Esophagus muscularis mucosa (tissue), 4 donors: Measurements from ENCODE around the gene CAMKMT. TPM values are rescaled to one million over a fixed set of nuclear protein-coding genes. Genes with fewer than 3 reads are reported as not detected.

Source experiments
- DNase-seq: peaks from one replicate; pipeline ENCODE4 v3.0.0-alpha.2; 2017; ENCODE audit errors: extremely low spot score
- H3K27ac ChIP-seq, 4 donors: fragments of 200-600 bp; sonication (generic); replicated peaks in 1 of 4; 1 replicate in 3 of 4; 2 replicates in 1 of 4; pipeline ENCODE4 v1.5.1; 2016 to 2019; ENCODE audit warnings: mild to moderate bottlenecking in 1 of 4
- H3K27me3 ChIP-seq, 4 donors: fragments of 200-600 bp; sonication (generic); one replicate each; pipeline versions ENCODE4 v1.5.1 to v1.6.0; 2016 to 2019
- H3K36me3 ChIP-seq, 4 donors: fragments of 200-600 bp; sonication (generic); one replicate each; pipeline ENCODE4 v1.5.1; 2016 to 2019
- H3K4me1 ChIP-seq, 4 donors: fragments of 200-600 bp; sonication (generic); one replicate each; pipeline ENCODE4 v1.5.1; 2016 to 2019
- H3K4me3 ChIP-seq, 4 donors: fragments of 200-600 bp; sonication (generic); 1 replicate in 2 of 4; 2 replicates in 2 of 4; pipeline ENCODE4 v1.5.1; 2016 to 2019; ENCODE audit warnings: mild to moderate bottlenecking in 4 of 4, moderate library complexity in 1 of 4
- H3K9me3 ChIP-seq, 4 donors: fragments of 200-600 bp; sonication (generic); 1 replicate in 3 of 4; 2 replicates in 1 of 4; pipeline ENCODE4 v1.5.1; 2016 to 2019
- EP300 ChIP-seq: sonication (generic); formaldehyde crosslinking; IDR thresholded peaks from one replicate; pipeline ENCODE4 v1.6.1; 2017; ENCODE audit warnings: antibody characterized with exemption
- POLR2A ChIP-seq: fragments of 450-650 bp; IDR thresholded peaks from one replicate; pipeline ENCODE4 v1.6.1; 2017; ENCODE audit warnings: antibody characterized with exemption, moderate library complexity, mild to moderate bottlenecking, low read depth
- POLR2AphosphoS5 ChIP-seq, 2 donors: sonication (generic); formaldehyde crosslinking; IDR thresholded peaks; one replicate each; pipeline ENCODE4 v1.6.1; 2017; ENCODE audit warnings: antibody characterized with exemption in 2 of 2
- WGBS: methylation state at CpG from one replicate; pipeline ENCODE4 v1.1.5; 2018; 5-methylcytosine and 5-hydroxymethylcytosine counted together
- intact Hi-C: fragments of 100-400 bp; cut with DNase I; formaldehyde crosslinking; loops from one replicate; pipeline ENCODE4 v1.15.1; 2023
- total RNA-seq, 4 donors: library from RNA; depleted of rRNA; stranded (reverse); fragments of >200 nt; gene quantifications; one replicate each; pipeline versions ENCODE4 v1.1.0 to v1.2.1, GENCODE V29; 2016
- TF ChIP-seq, protein P1 (sequence below), 3 experiments: fragments of 200-600 bp in 2 of 3; fragments of 450-650 bp in 1 of 3; sonication (generic) in 2 of 3; IDR thresholded peaks; one replicate each; pipeline ENCODE4 v1.5.1; 2017 to 2019; ENCODE audit warnings: antibody characterized with exemption in 3 of 3, mild to moderate bottlenecking in 2 of 3, moderate library complexity in 1 of 3

Gene CAMKMT
- total RNA-seq, 4 donors from 2014 or later = 5.8 to 8.3 (median 6.9) TPM

DNA sequence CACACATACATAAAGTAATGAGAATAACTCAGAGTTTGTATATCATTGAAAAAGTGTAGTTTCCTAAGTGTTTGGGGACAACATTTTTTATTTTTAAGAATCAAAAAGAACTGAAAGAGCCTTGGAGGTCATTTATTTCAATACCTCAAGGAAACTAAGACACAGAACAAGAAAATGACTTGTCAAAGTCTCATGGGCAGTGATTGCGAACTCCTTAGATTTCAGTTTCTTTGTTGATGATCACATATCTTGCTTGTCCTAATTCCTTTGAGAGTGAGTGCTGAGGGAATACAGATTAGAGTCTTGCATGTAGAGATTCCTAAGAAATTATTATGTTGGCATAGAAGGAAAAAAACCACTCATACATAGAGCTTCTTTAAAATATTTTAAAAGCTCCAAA is 243.8 kb downstream of the CAMKMT start:
- no peaks in the 10 kb centered on the region for H3K4me1 ChIP-seq
- intact Hi-C loops = no loop called here
- TF ChIP-seq POLR2A (no peak), EP300 (no peak), POLR2AphosphoS5 (IDR thresholded peaks at IDR 0.05) (no peak)
- TF ChIP-seq, protein P1, sequence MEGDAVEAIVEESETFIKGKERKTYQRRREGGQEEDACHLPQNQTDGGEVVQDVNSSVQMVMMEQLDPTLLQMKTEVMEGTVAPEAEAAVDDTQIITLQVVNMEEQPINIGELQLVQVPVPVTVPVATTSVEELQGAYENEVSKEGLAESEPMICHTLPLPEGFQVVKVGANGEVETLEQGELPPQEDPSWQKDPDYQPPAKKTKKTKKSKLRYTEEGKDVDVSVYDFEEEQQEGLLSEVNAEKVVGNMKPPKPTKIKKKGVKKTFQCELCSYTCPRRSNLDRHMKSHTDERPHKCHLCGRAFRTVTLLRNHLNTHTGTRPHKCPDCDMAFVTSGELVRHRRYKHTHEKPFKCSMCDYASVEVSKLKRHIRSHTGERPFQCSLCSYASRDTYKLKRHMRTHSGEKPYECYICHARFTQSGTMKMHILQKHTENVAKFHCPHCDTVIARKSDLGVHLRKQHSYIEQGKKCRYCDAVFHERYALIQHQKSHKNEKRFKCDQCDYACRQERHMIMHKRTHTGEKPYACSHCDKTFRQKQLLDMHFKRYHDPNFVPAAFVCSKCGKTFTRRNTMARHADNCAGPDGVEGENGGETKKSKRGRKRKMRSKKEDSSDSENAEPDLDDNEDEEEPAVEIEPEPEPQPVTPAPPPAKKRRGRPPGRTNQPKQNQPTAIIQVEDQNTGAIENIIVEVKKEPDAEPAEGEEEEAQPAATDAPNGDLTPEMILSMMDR (IDR thresholded peaks at IDR 0.05) = no peak
- no peaks in the 10 kb centered on the region for H3K27me3 ChIP-seq
- H3K9me3 ChIP-seq = no peaks in the 10 kb centered on the region
- DNase-seq = no peak
- no peak overlapping the region for H3K27ac ChIP-seq
- 100% methylated on average over 1 of the region's 1 CpG for WGBS
- no peak overlapping the region for H3K4me3 ChIP-seq
- no peaks in the 10 kb centered on the region for H3K36me3 ChIP-seq

GRCh38 chr2:44612276-44612675 is 250.5 kb downstream of the CAMKMT start:
- Histone ChIP-seq H3K36me3 (no peaks in the 10 kb centered on the region), H3K4me1 (peaks cover 0 to 3% (median 0%) of the 10 kb centered on the region in 4 donors), H3K27ac (no peak overlapping the region), H3K27me3 (no peaks in the 10 kb centered on the region), H3K4me3 (no peak overlapping the region), H3K9me3 (no peaks in the 10 kb centered on the region)
- TF ChIP-seq EP300 = no peak
- TF ChIP-seq, protein P1 (IDR thresholded peaks at IDR 0.05) = no peak
- TF ChIP-seq POLR2A = no peak
- TF ChIP-seq POLR2AphosphoS5 (IDR thresholded peaks at IDR 0.05) = no peak
- intact Hi-C loops = no loop called here
- DNase-seq = no peak
- 81% methylated on average over 1 of the region's 1 CpG for WGBS

GRCh38 chr2:44614940-44615339 is 253.2 kb downstream of the CAMKMT start:
- TF ChIP-seq EP300 (no peak), POLR2AphosphoS5 (IDR thresholded peaks at IDR 0.05) (no peak), POLR2A (no peak)
- TF ChIP-seq, protein P1 (IDR thresholded peaks at IDR 0.05) = no peak
- intact Hi-C loops = no loop called here
- DNase-seq = no peak
- Histone ChIP-seq H3K4me1 (peaks cover 0 to 3% (median 0%) of the 10 kb centered on the region in 4 donors), H3K9me3 (no peaks in the 10 kb centered on the region), H3K27ac (no peak overlapping the region), H3K36me3 (no peaks in the 10 kb centered on the region), H3K27me3 (no peaks in the 10 kb centered on the region), H3K4me3 (no peak overlapping the region)
- WGBS = 95% methylated on average over 2 of the region's 2 CpGs

DNA sequence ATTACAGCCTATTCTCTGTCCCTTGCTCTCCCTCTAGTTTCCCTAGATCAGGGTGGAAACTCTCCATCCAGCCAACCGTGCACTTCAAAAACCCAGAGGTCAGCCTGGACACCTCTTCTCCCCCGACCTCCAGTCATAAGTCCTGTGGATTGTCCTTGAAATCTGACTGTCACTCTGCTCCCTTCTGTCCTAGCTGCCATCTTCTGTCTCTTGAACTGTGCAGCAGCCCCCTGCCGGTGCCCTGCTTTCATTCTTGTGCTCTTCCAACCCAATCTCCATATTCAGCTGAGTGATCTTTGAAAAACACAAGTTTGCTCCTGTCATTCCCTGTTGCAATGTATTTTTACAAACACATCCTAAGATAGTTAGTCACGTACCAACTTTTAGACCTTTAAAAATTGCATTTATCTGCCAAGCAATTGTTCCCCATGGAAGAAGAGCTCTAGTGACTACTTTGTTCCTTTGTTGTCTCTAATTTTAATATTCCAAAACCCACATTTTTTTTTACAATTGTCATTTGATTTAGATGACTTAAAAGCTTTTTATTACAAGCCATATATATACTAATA is 254.3 kb downstream of the CAMKMT start:
- intact Hi-C loops = no loop called here
- H3K4me3 ChIP-seq = no peak overlapping the region
- 91% methylated on average over 4 of the region's 4 CpGs for WGBS
- TF ChIP-seq EP300 (no peak), POLR2AphosphoS5 (IDR thresholded peaks at IDR 0.05) (no peak), POLR2A (no peak)
- TF ChIP-seq, protein P1 (IDR thresholded peaks at IDR 0.05) = no peak
- no peaks in the 10 kb centered on the region for H3K36me3 ChIP-seq
- H3K4me1 ChIP-seq = peaks cover 0 to 3% (median 0%) of the 10 kb centered on the region in 4 donors
- DNase-seq = no peak
- no peaks in the 10 kb centered on the region for H3K9me3 ChIP-seq
- no peaks in the 10 kb centered on the region for H3K27me3 ChIP-seq
- no peak overlapping the region for H3K27ac ChIP-seq

DNA sequence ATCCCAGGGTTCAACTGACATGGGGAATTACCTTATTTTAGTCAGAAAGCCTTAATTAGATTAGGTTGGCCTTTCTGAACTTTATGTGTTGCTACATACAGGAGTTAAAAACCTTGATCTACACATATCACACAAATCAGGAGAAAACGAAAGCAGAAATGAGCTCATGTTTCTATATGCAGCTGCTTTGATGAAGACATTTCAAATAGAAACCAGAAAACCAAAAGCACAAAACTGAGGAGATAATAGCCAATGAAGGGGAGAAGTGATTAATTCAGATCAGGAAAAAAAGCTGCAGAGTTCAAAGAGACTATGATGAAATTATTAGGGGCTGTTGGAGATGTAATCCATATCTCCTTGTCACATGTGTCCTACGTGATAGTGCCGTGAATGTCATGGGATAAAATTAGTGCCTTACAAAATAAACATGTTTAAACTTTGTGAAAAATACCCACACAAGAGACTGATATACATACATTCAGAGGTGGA is 255.0 kb downstream of the CAMKMT start:
- 75% methylated on average over 3 of the region's 3 CpGs for WGBS
- Histone ChIP-seq H3K4me1 (peaks cover 0 to 3% (median 0%) of the 10 kb centered on the region in 4 donors), H3K9me3 (no peaks in the 10 kb centered on the region), H3K27me3 (no peaks in the 10 kb centered on the region), H3K36me3 (no peaks in the 10 kb centered on the region), H3K27ac (no peak overlapping the region), H3K4me3 (no peak overlapping the region)
- no peak for TF ChIP-seq POLR2A
- TF ChIP-seq POLR2AphosphoS5 (IDR thresholded peaks at IDR 0.05) = no peak
- TF ChIP-seq, protein P1 (IDR thresholded peaks at IDR 0.05) = no peak
- TF ChIP-seq EP300 = no peak
- DNase-seq = no peak
- intact Hi-C loops = no loop called here
